HCT116 (cell line): ENCODE data around the gene DMAC1. TPM values are rescaled to one million over a fixed set of nuclear protein-coding genes. Genes with fewer than 3 reads are reported as not detected.

Experiments
- ATAC-seq: fragments of 200-7000 bp; cut with Tn5 transposase; 2 replicates; pipeline ENCODE4 v1.9.1; 2020; ENCODE audit warnings: mild to moderate bottlenecking, moderate library complexity
- BruUV-seq: library from RNA; stranded (reverse); fragments of 400-500 nt; replicated peaks from 2 replicates; lab custom pipeline; 2021; lab: Mats Ljungman, UMichigan
- CTCF ChIA-PET: fragments of 300-600 bp; sonication (Branson Sonifier 250); formaldehyde crosslinking; loops from one replicate; lab custom pipeline; 2021; ENCODE audit warnings: antibody characterized with exemption; lab: Charles Lee
- POLR2A ChIA-PET: fragments of 300-600, 350-600 bp; sonication (Branson Sonifier 250); formaldehyde crosslinking; loops from one replicate; lab custom pipeline; 2021; ENCODE audit warnings: antibody characterized with exemption; lab: Charles Lee
- RAD21 ChIA-PET, 2 experiments: fragments of 300-600 bp; sonication (Branson Sonifier 250); formaldehyde crosslinking; loops; one replicate each; lab custom pipeline; 2023; ENCODE audit warnings: low total read pairs in 2 of 2; ENCODE audit not compliant: uncharacterized antibody in 2 of 2, unreplicated experiment in 2 of 2, low non-redundant PET in 1 of 2; lab: Charles Lee
- DNase-seq: peaks from one replicate; pipeline ENCODE4 v3.0.0-alpha.2; 2010; ENCODE audit warnings: low read depth, low spot score
- H2AFZ ChIP-seq: fragments of 200-600 bp; shearing (Covaris generic), sonication (generic); 2 replicates; pipeline ENCODE4 v1.6.1; 2017; ENCODE audit warnings: low read depth, mixed run types, mixed read lengths, antibody characterized with exemption, low read length; ENCODE audit not compliant: poor library complexity, severe bottlenecking
- H3K27ac ChIP-seq: 2 replicates; pipeline ENCODE4 v1.5.1; 2012; ENCODE audit warnings: low read depth, low read length
- H3K27me3 ChIP-seq: fragments of 200-600 bp; sonication (generic); 2 replicates; pipeline ENCODE4 v1.6.1; 2016; ENCODE audit warnings: mixed run types, low read length, mixed read lengths; ENCODE audit not compliant: insufficient read depth
- H3K36me3 ChIP-seq, 2 experiments: fragments of 200-500 bp in 1 of 2; fragments of 200-600 bp in 1 of 2; sonication (Bioruptor generic) in 1 of 2; sonication (generic) in 1 of 2; 2 replicates each; pipeline versions ENCODE4 v1.5.1 to v1.6.1; 2014 to 2016; ENCODE audit warnings: low read length in 2 of 2, inconsistent platforms in 1 of 2, mixed read lengths in 1 of 2, mixed run types in 1 of 2; ENCODE audit not compliant: insufficient read depth in 2 of 2, control insufficient read depth in 1 of 2
- H3K4me1 ChIP-seq, 2 experiments: fragments of 200-600 bp in 1 of 2; sonication (generic) in 1 of 2; 2 replicates each; pipeline versions ENCODE4 v1.5.1 to v1.6.1; 2012 to 2017; ENCODE audit warnings: low read length in 2 of 2, inconsistent platforms in 1 of 2, mild to moderate bottlenecking in 1 of 2, mixed read lengths in 1 of 2, mixed run types in 1 of 2, moderate library complexity in 1 of 2; ENCODE audit not compliant: insufficient read depth in 2 of 2, control insufficient read depth in 1 of 2
- H3K4me2 ChIP-seq: fragments of 200-600 bp; sonication (generic); 2 replicates; pipeline ENCODE4 v1.6.1; 2017; ENCODE audit warnings: mixed run types, low read length, mixed read lengths
- H3K4me3 ChIP-seq, 2 experiments: fragments of 200-600 bp in 1 of 2; sonication (generic) in 1 of 2; replicated peaks in 1 of 2; 2 replicates each; pipeline ENCODE4 v1.5.1; 2011 to 2016; ENCODE audit warnings: low read length in 2 of 2, control low read depth in 1 of 2, low read depth in 1 of 2, mild to moderate bottlenecking in 1 of 2, mixed read lengths in 1 of 2, mixed run types in 1 of 2
- H3K79me2 ChIP-seq: fragments of 200-600 bp; sonication (generic); 2 replicates; pipeline ENCODE4 v1.6.1; 2017; ENCODE audit warnings: mild to moderate bottlenecking, mixed run types, low read length, moderate library complexity, mixed read lengths; ENCODE audit not compliant: insufficient read depth
- H3K9ac ChIP-seq: fragments of 200-600 bp; sonication (generic); 2 replicates; pipeline ENCODE4 v1.6.1; 2016; ENCODE audit warnings: low read length, mixed read lengths
- H3K9me2 ChIP-seq: fragments of 200-600 bp; sonication (generic), shearing (Covaris generic); 2 replicates; pipeline ENCODE4 v1.6.1; 2017; ENCODE audit warnings: mixed run types, mild to moderate bottlenecking, moderate library complexity; ENCODE audit not compliant: insufficient read depth
- H3K9me3 ChIP-seq, 2 experiments: fragments of 200-500 bp in 1 of 2; fragments of 200-600 bp in 1 of 2; sonication (Bioruptor generic) in 1 of 2; sonication (generic) in 1 of 2; 2 replicates each; pipeline ENCODE4 v1.6.1; 2014 to 2017; ENCODE audit warnings: low read length in 2 of 2, mixed read lengths in 2 of 2, inconsistent platforms in 1 of 2, low read depth in 1 of 2, mild to moderate bottlenecking in 1 of 2, mixed run types in 1 of 2, moderate library complexity in 1 of 2; ENCODE audit not compliant: control insufficient read depth in 1 of 2, insufficient read depth in 1 of 2
- H4K20me1 ChIP-seq: fragments of 200-600 bp; sonication (generic), shearing (Covaris generic); 2 replicates; pipeline ENCODE4 v1.6.1; 2017; ENCODE audit warnings: mixed run types, mild to moderate bottlenecking, moderate library complexity; ENCODE audit not compliant: insufficient read depth
- CBX3 ChIP-seq: IDR thresholded peaks from 2 replicates; pipeline ENCODE4 v1.6.1; 2012; ENCODE audit warnings: low read depth
- CEBPB ChIP-seq: IDR thresholded peaks from 2 replicates; pipeline ENCODE4 v1.6.1; 2012; ENCODE audit warnings: low read depth
- EZH2 ChIP-seq: fragments of 200-600 bp; sonication (generic); IDR thresholded peaks from 2 replicates; pipeline ENCODE4 v1.6.1; 2017; ENCODE audit warnings: antibody characterized with exemption, mixed run types
- EZH2phosphoT487 ChIP-seq: fragments of 200-600 bp; IDR thresholded peaks from 2 replicates; pipeline ENCODE4 v1.6.1; 2018; ENCODE audit warnings: antibody characterized with exemption, borderline replicate concordance
- FOSL1 ChIP-seq: IDR thresholded peaks from 2 replicates; pipeline ENCODE4 v1.6.1; 2012; ENCODE audit warnings: low read depth
- MAX ChIP-seq: IDR thresholded peaks from 2 replicates; pipeline ENCODE4 v1.6.1; 2012
- SIN3A ChIP-seq: IDR thresholded peaks from 2 replicates; pipeline ENCODE4 v1.6.1; 2012; ENCODE audit warnings: low read depth
- ZBTB33 ChIP-seq: IDR thresholded peaks from 2 replicates; pipeline ENCODE4 v1.6.1; 2011; ENCODE audit warnings: mild to moderate bottlenecking, low read length, moderate library complexity; ENCODE audit not compliant: insufficient replicate concordance; ENCODE audit errors: extremely low read depth
- intact Hi-C: fragments of 100-400 bp; cut with micrococcal nuclease; formaldehyde crosslinking; loops from 2 replicates; pipeline ENCODE4 v1.10.0; 2022
- total RNA-seq: library from RNA; stranded (reverse); gene quantifications from one replicate; pipeline ENCODE4 v1.2.1, GENCODE V29; 2021; ENCODE audit not compliant: unreplicated experiment

The DMAC1 gene
- total RNA-seq, 1 experiment from 2014 or later: 39.1 TPM

GRCh38 chr9:7782400-7783120, 17.0 kb downstream of the DMAC1 start:
- no peak overlapping the region for H3K4me3 ChIP-seq
- DNase-seq (no peak), ATAC-seq (no peak)
- no peaks in the 10 kb centered on the region for H3K9me3 ChIP-seq
- no peaks in the 10 kb centered on the region for H4K20me1 ChIP-seq
- H3K9ac ChIP-seq: no peak overlapping the region
- H3K36me3 ChIP-seq: no peaks in the 10 kb centered on the region
- H3K4me2 ChIP-seq: no peak overlapping the region
- RAD21 ChIA-PET: no interaction called here
- H3K79me2 ChIP-seq: no peaks in the 10 kb centered on the region
- H3K27me3 ChIP-seq: no peaks in the 10 kb centered on the region
- no peaks in the 10 kb centered on the region for H3K4me1 ChIP-seq
- H2AFZ ChIP-seq: no peak overlapping the region
- H3K27ac ChIP-seq: no peak overlapping the region
- TF ChIP-seq MAX (no peak), EZH2phosphoT487 (no peak), CBX3 (no peak), FOSL1 (no peak), SIN3A (no peak), ZBTB33 (no peak), EZH2 (no peak), CEBPB (no peak)
- H3K9me2 ChIP-seq: no peaks in the 10 kb centered on the region
- intact Hi-C loops: no loop called here
- POLR2A ChIA-PET: no interaction called here
- CTCF ChIA-PET: no interaction called here
- no TSS peak for BruUV-seq
